K562 (cell line): ENCODE results near the gene OR10G7. TPM values are rescaled to one million over a fixed set of nuclear protein-coding genes. Genes with fewer than 3 reads are reported as not detected.
A peak's percentile ranks its signal among the peaks of the same experiment; 100 is the strongest.

ENCODE experiments used
- ASH1L ChIP-seq: fragments of 450-650 bp; IDR thresholded peaks from 2 replicates; pipeline ENCODE4 v1.6.1; 2018; ENCODE audit warnings: borderline replicate concordance, mild to moderate bottlenecking, low read depth; ENCODE audit not compliant: partially characterized antibody
- HNRNPUL1 ChIP-seq: fragments of 200-400 bp; formaldehyde crosslinking; IDR thresholded peaks from 2 replicates; pipeline ENCODE4 v1.6.1; 2017; ENCODE audit warnings: low read length
- ZBTB43 ChIP-seq: sonication (generic); formaldehyde crosslinking; IDR thresholded peaks from 2 replicates; pipeline ENCODE4 v1.8.0; 2023; ENCODE audit warnings: mild to moderate bottlenecking, missing genetic modification reagents
- ZNF644 ChIP-seq: fragments of 200-800 bp; sonication (Bioruptor generic); IDR thresholded peaks from 2 replicates; pipeline ENCODE4 v1.6.1; 2016; ENCODE audit warnings: low read depth, missing genetic modification characterization, missing compliant biosample characterization
- ZNF75A ChIP-seq: fragments of 450-650 bp; formaldehyde crosslinking; IDR thresholded peaks from 2 replicates; pipeline ENCODE4 v1.4.0; 2020; ENCODE audit warnings: mild to moderate bottlenecking
- polyA plus RNA-seq, 8 experiments: library from polyadenylated mRNA; depleted of rRNA in 4 of 8; stranded (reverse) in 5 of 8; unstranded in 3 of 8; fragments of >200 nt; fragmentation: Nextera tagmentation in 2 of 8; fragmentation: Illumina TruSeq in 1 of 8; extraction: Ambion mirVana in 2 of 8; extraction: Trizol in 1 of 8; gene quantifications; 2 replicates each; pipeline versions ENCODE4 v1.2.1 to v1.2.3, GENCODE V29; 2011 to 2014; ENCODE audit warnings: inconsistent platforms in 1 of 8, missing spikeins in 1 of 8
- total RNA-seq, 7 experiments: library from RNA; depleted of rRNA in 6 of 7; stranded (reverse); fragments of >200 nt in 6 of 7; fragmentation: Illumina TruSeq in 2 of 7; extraction: Trizol in 2 of 7; gene quantifications; 2 replicates each; pipeline versions ENCODE4 v1.2.1 to v1.2.3, GENCODE V29; 2011 to 2021; ENCODE audit warnings: low replicate concordance in 1 of 7
- TF ChIP-seq, protein P1 (sequence below): fragments of 450-650 bp; IDR thresholded peaks from 2 replicates; pipeline ENCODE4 v1.6.1; 2016; ENCODE audit warnings: mild to moderate bottlenecking, moderate library complexity
- TF ChIP-seq, protein P2 (sequence below), 2 experiments: IDR thresholded peaks; 2 replicates each; pipeline ENCODE4 v1.6.1; 2012; ENCODE audit warnings: improper control_type of control experiment in 2 of 2, low read depth in 2 of 2, low read length in 2 of 2, borderline replicate concordance in 1 of 2
- TF ChIP-seq, protein P3 (sequence below): sonication (generic); formaldehyde crosslinking; IDR thresholded peaks from 2 replicates; pipeline ENCODE4 v1.9.0; 2022; ENCODE audit warnings: mild to moderate bottlenecking, missing genetic modification reagents

OR10G7 gene
- total and polyA plus RNA-seq, 9 of the 15 experiments (the other 6 are each of a cell fraction or from before 2014, with no cell fraction given) = not detected

- TF ChIP-seq, protein P1, sequence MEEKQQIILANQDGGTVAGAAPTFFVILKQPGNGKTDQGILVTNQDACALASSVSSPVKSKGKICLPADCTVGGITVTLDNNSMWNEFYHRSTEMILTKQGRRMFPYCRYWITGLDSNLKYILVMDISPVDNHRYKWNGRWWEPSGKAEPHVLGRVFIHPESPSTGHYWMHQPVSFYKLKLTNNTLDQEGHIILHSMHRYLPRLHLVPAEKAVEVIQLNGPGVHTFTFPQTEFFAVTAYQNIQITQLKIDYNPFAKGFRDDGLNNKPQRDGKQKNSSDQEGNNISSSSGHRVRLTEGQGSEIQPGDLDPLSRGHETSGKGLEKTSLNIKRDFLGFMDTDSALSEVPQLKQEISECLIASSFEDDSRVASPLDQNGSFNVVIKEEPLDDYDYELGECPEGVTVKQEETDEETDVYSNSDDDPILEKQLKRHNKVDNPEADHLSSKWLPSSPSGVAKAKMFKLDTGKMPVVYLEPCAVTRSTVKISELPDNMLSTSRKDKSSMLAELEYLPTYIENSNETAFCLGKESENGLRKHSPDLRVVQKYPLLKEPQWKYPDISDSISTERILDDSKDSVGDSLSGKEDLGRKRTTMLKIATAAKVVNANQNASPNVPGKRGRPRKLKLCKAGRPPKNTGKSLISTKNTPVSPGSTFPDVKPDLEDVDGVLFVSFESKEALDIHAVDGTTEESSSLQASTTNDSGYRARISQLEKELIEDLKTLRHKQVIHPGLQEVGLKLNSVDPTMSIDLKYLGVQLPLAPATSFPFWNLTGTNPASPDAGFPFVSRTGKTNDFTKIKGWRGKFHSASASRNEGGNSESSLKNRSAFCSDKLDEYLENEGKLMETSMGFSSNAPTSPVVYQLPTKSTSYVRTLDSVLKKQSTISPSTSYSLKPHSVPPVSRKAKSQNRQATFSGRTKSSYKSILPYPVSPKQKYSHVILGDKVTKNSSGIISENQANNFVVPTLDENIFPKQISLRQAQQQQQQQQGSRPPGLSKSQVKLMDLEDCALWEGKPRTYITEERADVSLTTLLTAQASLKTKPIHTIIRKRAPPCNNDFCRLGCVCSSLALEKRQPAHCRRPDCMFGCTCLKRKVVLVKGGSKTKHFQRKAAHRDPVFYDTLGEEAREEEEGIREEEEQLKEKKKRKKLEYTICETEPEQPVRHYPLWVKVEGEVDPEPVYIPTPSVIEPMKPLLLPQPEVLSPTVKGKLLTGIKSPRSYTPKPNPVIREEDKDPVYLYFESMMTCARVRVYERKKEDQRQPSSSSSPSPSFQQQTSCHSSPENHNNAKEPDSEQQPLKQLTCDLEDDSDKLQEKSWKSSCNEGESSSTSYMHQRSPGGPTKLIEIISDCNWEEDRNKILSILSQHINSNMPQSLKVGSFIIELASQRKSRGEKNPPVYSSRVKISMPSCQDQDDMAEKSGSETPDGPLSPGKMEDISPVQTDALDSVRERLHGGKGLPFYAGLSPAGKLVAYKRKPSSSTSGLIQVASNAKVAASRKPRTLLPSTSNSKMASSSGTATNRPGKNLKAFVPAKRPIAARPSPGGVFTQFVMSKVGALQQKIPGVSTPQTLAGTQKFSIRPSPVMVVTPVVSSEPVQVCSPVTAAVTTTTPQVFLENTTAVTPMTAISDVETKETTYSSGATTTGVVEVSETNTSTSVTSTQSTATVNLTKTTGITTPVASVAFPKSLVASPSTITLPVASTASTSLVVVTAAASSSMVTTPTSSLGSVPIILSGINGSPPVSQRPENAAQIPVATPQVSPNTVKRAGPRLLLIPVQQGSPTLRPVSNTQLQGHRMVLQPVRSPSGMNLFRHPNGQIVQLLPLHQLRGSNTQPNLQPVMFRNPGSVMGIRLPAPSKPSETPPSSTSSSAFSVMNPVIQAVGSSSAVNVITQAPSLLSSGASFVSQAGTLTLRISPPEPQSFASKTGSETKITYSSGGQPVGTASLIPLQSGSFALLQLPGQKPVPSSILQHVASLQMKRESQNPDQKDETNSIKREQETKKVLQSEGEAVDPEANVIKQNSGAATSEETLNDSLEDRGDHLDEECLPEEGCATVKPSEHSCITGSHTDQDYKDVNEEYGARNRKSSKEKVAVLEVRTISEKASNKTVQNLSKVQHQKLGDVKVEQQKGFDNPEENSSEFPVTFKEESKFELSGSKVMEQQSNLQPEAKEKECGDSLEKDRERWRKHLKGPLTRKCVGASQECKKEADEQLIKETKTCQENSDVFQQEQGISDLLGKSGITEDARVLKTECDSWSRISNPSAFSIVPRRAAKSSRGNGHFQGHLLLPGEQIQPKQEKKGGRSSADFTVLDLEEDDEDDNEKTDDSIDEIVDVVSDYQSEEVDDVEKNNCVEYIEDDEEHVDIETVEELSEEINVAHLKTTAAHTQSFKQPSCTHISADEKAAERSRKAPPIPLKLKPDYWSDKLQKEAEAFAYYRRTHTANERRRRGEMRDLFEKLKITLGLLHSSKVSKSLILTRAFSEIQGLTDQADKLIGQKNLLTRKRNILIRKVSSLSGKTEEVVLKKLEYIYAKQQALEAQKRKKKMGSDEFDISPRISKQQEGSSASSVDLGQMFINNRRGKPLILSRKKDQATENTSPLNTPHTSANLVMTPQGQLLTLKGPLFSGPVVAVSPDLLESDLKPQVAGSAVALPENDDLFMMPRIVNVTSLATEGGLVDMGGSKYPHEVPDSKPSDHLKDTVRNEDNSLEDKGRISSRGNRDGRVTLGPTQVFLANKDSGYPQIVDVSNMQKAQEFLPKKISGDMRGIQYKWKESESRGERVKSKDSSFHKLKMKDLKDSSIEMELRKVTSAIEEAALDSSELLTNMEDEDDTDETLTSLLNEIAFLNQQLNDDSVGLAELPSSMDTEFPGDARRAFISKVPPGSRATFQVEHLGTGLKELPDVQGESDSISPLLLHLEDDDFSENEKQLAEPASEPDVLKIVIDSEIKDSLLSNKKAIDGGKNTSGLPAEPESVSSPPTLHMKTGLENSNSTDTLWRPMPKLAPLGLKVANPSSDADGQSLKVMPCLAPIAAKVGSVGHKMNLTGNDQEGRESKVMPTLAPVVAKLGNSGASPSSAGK = peak; percentile 82
- TF ChIP-seq, protein P2, sequence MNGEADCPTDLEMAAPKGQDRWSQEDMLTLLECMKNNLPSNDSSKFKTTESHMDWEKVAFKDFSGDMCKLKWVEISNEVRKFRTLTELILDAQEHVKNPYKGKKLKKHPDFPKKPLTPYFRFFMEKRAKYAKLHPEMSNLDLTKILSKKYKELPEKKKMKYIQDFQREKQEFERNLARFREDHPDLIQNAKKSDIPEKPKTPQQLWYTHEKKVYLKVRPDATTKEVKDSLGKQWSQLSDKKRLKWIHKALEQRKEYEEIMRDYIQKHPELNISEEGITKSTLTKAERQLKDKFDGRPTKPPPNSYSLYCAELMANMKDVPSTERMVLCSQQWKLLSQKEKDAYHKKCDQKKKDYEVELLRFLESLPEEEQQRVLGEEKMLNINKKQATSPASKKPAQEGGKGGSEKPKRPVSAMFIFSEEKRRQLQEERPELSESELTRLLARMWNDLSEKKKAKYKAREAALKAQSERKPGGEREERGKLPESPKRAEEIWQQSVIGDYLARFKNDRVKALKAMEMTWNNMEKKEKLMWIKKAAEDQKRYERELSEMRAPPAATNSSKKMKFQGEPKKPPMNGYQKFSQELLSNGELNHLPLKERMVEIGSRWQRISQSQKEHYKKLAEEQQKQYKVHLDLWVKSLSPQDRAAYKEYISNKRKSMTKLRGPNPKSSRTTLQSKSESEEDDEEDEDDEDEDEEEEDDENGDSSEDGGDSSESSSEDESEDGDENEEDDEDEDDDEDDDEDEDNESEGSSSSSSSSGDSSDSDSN (IDR thresholded peaks at IDR 0.05; ENCODE audit: borderline replicate concordance in 1 of 2, low read depth in 2 of 2, low read length in 2 of 2) = 0 out of 4 replicates have a peak, but pooled peaks of 1 of the 2 experiments have one; percentile 21
- TF ChIP-seq ZBTB43 (CRISPR knock-in tag) (no peak), HNRNPUL1 (no peak), ASH1L (no peak), ZNF644 (no peak), ZNF75A (CRISPR knock-in tag) (no peak)
- TF ChIP-seq, protein P3, sequence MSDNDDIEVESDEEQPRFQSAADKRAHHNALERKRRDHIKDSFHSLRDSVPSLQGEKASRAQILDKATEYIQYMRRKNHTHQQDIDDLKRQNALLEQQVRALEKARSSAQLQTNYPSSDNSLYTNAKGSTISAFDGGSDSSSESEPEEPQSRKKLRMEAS = peak; percentile 89
Observed at GRCh38 chr11:124069429-124070401, 28.6 kb upstream of the OR10G7 start (continued).
